Measurements from ENCODE around the gene DUSP8.

Gene DUSP8

DNA sequence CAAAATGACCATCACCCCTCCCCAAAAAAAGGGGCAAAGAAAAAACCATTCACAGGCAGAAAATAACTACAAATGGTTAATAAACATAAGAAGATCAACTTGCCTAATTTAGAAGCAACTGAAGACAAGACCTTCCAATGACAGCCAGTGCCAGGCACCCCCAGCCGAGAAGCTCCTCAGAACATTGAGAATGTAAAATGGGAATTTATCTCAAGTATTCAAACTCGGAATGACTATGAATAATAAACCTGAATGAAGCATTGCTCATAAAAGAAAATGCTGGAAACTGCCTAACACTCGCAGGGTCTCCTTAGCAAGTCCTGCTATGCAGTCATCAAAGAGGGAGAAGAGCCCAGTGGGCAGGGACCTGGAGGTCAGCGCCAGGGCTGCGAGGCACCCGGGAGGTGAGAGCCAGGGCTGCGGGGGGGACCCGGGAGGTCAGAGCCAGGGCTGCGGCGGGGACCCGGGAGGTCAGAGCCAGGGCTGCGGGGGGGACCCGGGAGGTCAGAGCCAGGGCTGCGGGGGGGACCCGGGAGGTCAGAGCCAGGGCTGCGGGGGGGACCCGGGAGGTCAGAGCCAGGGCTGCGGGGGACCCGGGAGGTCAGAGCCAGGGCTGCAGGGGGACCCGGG, 62.3 kb downstream of the DUSP8 start:
- POLR2A ChIA-PET (ENCODE audit: low non-redundant PET), result no interaction called here
- TF ChIP-seq, protein P1, sequence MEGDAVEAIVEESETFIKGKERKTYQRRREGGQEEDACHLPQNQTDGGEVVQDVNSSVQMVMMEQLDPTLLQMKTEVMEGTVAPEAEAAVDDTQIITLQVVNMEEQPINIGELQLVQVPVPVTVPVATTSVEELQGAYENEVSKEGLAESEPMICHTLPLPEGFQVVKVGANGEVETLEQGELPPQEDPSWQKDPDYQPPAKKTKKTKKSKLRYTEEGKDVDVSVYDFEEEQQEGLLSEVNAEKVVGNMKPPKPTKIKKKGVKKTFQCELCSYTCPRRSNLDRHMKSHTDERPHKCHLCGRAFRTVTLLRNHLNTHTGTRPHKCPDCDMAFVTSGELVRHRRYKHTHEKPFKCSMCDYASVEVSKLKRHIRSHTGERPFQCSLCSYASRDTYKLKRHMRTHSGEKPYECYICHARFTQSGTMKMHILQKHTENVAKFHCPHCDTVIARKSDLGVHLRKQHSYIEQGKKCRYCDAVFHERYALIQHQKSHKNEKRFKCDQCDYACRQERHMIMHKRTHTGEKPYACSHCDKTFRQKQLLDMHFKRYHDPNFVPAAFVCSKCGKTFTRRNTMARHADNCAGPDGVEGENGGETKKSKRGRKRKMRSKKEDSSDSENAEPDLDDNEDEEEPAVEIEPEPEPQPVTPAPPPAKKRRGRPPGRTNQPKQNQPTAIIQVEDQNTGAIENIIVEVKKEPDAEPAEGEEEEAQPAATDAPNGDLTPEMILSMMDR (conservative IDR thresholded peaks at IDR 0.05; ENCODE audit: low read depth), result no peak
- H3K27ac ChIP-seq, result no peak overlapping the region
- DNase-seq (ENCODE audit: low spot score), result no peak
- CTCF ChIA-PET, result no interaction called here

DNA sequence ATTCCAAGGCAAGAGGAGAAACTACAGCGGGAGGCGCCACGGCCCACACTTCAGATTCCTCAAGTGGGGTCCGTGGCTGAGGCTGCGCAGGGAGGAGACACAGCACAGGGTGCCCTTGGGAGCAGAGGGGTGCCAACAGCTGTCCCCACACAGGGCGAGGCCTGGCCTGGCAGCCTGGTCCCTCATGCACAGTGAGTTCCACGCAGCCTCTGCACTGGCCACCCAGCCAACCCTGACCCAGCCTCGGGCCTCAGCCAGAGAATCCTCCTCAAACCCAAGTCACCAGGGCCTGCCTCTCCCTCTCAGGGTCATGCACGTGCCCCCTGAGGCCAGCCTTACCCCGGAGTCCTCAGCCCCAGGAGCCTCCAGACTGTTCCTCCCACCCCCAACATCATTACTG, 63.1 kb downstream of the DUSP8 start:
- DNase-seq (ENCODE audit: low spot score), result no peak
- H3K27ac ChIP-seq, result no peak overlapping the region
- CTCF ChIA-PET, result no interaction called here
- POLR2A ChIA-PET (ENCODE audit: low non-redundant PET), result no interaction called here
- TF ChIP-seq, protein P1 (conservative IDR thresholded peaks at IDR 0.05; ENCODE audit: low read depth), result no peak

DNA sequence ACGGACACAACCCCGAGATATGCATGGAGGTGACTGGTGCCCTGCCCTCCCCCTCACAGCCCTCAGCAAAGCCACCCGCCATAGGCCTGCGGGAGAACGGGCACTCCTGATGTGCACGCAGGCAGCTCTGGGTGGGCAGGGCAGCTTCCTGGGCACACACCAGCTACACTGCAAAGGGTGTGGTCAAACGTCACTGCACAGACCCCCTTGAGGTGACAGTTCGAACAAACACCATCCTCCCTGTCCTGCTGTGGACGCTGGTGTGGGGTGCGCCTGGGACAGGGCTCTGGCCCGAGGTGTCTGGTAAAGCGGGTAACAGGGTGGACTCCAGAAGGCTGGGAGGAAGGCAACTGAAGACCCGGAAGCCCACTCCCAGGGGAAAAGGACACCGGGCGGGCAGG, 63.6 kb downstream of the DUSP8 start:
- no peak overlapping the region for H3K27ac ChIP-seq
- ChIA-PET CTCF (no interaction called here), POLR2A (ENCODE audit: low non-redundant PET) (no interaction called here)
- TF ChIP-seq, protein P1 (conservative IDR thresholded peaks at IDR 0.05; ENCODE audit: low read depth), result no peak
- no peak for DNase-seq (ENCODE audit: low spot score)

DNA sequence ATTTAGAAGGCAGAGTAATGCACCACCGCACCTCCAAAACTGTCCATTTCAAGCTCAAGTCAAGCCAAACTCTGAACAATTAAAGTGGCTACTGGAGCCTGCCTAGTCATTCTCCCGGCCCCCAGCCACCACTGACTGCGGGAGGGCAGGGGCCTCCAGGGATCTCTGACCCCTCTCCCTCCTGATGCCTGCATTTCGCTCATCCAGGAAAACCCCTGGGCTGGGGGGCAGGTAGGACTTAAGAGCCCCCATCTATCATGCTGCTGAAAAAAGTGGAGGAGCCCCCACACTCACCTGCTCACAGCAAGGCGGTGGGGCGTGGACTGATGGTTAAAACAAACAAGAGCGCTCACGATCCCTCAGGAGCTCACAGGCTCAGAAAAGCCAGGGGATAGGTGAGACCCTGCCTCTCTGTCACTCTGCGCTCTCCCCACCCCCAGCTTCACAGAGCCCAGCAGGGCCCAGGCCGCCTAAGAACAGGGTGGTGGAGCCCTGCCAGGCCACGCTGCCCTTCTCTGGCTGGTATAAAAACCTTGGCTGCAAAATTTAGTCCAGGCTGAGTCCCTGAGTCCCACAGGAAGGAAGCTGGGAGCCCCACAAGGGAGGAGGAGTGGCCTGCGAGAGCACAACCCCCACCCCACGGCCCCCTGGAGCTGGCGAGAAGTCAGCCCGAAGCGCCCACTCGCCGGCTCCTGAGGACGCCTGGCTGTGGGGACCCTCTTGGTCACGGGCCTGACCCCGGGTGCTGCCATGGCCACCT, 64.5 kb downstream of the DUSP8 start:
- H3K27ac ChIP-seq, result no peak overlapping the region
- ChIA-PET POLR2A (ENCODE audit: low non-redundant PET) (no interaction called here), CTCF (interaction anchor here (1.5 kb wide), 1 partner anchor 9 kb away, joined by 3 read pairs; no protein-coding TSS in a partner anchor)

DNA sequence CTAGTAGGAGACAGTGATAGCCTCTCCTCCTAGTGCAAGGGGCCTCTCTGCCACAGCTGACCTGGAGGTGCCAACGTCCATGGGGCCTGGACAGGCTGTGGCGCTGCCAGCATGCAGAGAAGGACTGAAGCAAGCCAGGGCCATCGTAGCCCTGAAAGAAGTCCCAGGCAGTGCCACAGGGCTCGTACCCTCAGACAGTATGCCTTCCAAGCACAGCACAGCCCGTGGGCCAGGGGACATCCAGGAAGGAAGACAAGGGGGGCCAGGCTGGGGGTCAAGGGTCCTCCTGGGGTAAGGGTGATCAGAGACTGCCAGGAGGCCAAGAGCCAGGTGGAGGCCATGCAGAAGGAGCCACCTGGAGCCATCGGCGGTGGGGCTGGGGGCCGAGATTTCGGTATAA, 65.1 kb downstream of the DUSP8 start:
- H3K27ac ChIP-seq, result no peak overlapping the region
- DNase-seq (ENCODE audit: low spot score), result no peak
- TF ChIP-seq, protein P1 (conservative IDR thresholded peaks at IDR 0.05; ENCODE audit: low read depth), result no peak
- CTCF ChIA-PET, result interaction anchor here (1.5 kb wide), 1 partner anchor 9 kb away, joined by 3 read pairs; no protein-coding TSS in a partner anchor
- POLR2A ChIA-PET (ENCODE audit: low non-redundant PET), result no interaction called here

More for the DNA sequence above, 64.5 kb downstream of the DUSP8 start:
- TF ChIP-seq, protein P1 (conservative IDR thresholded peaks at IDR 0.05; ENCODE audit: low read depth), result no peak
- no peak for DNase-seq (ENCODE audit: low spot score)

DNA sequence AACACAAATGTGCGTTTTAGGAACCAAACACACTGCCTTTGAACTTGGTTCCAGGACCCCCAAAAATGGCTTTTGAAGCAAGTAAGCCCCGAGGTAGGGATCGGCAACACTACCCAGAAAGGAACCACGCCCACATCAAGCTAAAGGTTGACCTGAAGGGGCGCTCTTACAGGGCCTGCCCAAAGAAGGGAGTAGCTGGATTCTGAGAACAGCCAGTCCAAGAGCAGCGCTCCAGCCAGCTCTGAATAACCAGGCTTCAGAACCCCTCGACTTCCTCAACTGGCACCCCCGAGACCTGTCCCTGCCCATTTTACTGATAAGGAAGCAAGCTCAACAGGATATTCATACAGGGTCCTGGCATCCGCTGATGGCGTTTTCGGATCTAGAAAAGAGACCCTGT, 66.6 kb downstream of the DUSP8 start:
- POLR2A ChIA-PET (ENCODE audit: low non-redundant PET), result no interaction called here
- H3K27ac ChIP-seq, result no peak overlapping the region
- TF ChIP-seq, protein P1 (conservative IDR thresholded peaks at IDR 0.05; ENCODE audit: low read depth), result no peak
- CTCF ChIA-PET, result no interaction called here
- DNase-seq (ENCODE audit: low spot score), result no peak
